GM12878 (cell line): ENCODE data around the gene GDAP1L1. TPM values are rescaled to one million over a fixed set of nuclear protein-coding genes. Genes with fewer than 3 reads are reported as not detected.

Experiments
- ATAC-seq: fragments of 200-7000 bp; cut with Tn5 transposase; 3 replicates; pipeline ENCODE4 v1.9.1; 2020; ENCODE audit warnings: mild to moderate bottlenecking, moderate library complexity
- BruUV-seq: library from RNA; stranded (reverse); fragments of 400-500 nt; replicated peaks from 2 replicates; lab custom pipeline; 2021; lab: Mats Ljungman, UMichigan
- CTCF ChIA-PET: fragments of 300-600 bp; sonication (Branson Sonifier 250); formaldehyde crosslinking; extraction: SDS; loops from one replicate; lab custom pipeline; 2021; ENCODE audit warnings: inconsistent platforms; lab: Yijun Ruan, JAX
- POLR2A ChIA-PET: fragments of 350-600 bp; formaldehyde crosslinking; extraction: SDS; loops from one replicate; lab custom pipeline; 2021; ENCODE audit warnings: inconsistent platforms; lab: Charles Lee
- RAD21 ChIA-PET: fragments of 300-600 bp; sonication (Branson Sonifier 250); formaldehyde crosslinking; loops from one replicate; lab custom pipeline; 2023; ENCODE audit warnings: antibody characterized with exemption; ENCODE audit not compliant: unreplicated experiment; lab: Charles Lee
- SMC1A ChIA-PET: fragments of 300-600 bp; sonication (Branson Sonifier 250); formaldehyde crosslinking; loops from one replicate; lab custom pipeline; 2023; ENCODE audit not compliant: unreplicated experiment, uncharacterized antibody; lab: Charles Lee
- DNase-seq: peaks from one replicate; pipeline ENCODE4 v3.0.0-alpha.2; 2011; ENCODE audit warnings: low read depth, low spot score
- FAIRE-seq: peaks from 3 replicates; lab custom pipeline; 2011; peaks lifted over from hg19 to GRCh38; lab: Jason Lieb, UNC
- H2AFZ ChIP-seq: 2 replicates; pipeline ENCODE4 v1.6.0; 2011; ENCODE audit warnings: low read depth, low read length, control low read depth; ENCODE audit not compliant: control insufficient read depth
- H3K27ac ChIP-seq: 2 replicates; pipeline ENCODE4 v1.5.1; 2011; ENCODE audit warnings: control low read depth; ENCODE audit not compliant: control insufficient read depth, insufficient read depth
- H3K27me3 ChIP-seq, 2 experiments: replicated peaks in 1 of 2; 2 replicates each; pipeline versions ENCODE4 v1.6.0 to v1.6.1; 2011; ENCODE audit warnings: low read length in 1 of 2; ENCODE audit not compliant: control insufficient read depth in 2 of 2, insufficient read depth in 2 of 2
- H3K36me3 ChIP-seq, 2 experiments: 2 replicates each; pipeline ENCODE4 v1.5.1; 2011; ENCODE audit warnings: low read length in 1 of 2; ENCODE audit not compliant: control insufficient read depth in 2 of 2, insufficient read depth in 2 of 2
- H3K4me1 ChIP-seq: 2 replicates; pipeline ENCODE4 v1.6.1; 2011; ENCODE audit warnings: mild to moderate bottlenecking, low read length, moderate library complexity, mixed read lengths; ENCODE audit not compliant: control insufficient read depth, insufficient read depth
- H3K4me2 ChIP-seq: 2 replicates; pipeline ENCODE4 v1.6.0; 2011; ENCODE audit warnings: control low read depth; ENCODE audit not compliant: control insufficient read depth, insufficient read depth
- H3K4me3 ChIP-seq: fragments of 200-600 bp; sonication (generic); 2 replicates; pipeline ENCODE4 v1.5.1; 2016
- H3K79me2 ChIP-seq: 2 replicates; pipeline ENCODE4 v1.6.0; 2011; ENCODE audit warnings: low read length; ENCODE audit not compliant: control insufficient read depth, insufficient read depth
- H3K9ac ChIP-seq: 2 replicates; pipeline ENCODE4 v1.8.0; 2011; ENCODE audit warnings: low read length, control low read depth, mixed read lengths; ENCODE audit not compliant: control insufficient read depth, insufficient read depth
- H3K9me3 ChIP-seq: replicated peaks from 3 replicates; pipeline ENCODE4 v1.5.1; 2011; ENCODE audit warnings: mild to moderate bottlenecking, low read length; ENCODE audit not compliant: control insufficient read depth, insufficient read depth
- H4K20me1 ChIP-seq: 2 replicates; pipeline ENCODE4 v1.6.0; 2011; ENCODE audit not compliant: control insufficient read depth, insufficient read depth
- BHLHE40 ChIP-seq, 2 experiments: fragments of 450-650 bp in 1 of 2; IDR thresholded peaks; 2 replicates each; pipeline ENCODE4 v1.6.1; 2011 to 2017; ENCODE audit warnings: low read depth in 2 of 2, borderline replicate concordance in 1 of 2, improper control_type of control experiment in 1 of 2, low read length in 1 of 2, mild to moderate bottlenecking in 1 of 2
- CREB1 ChIP-seq: IDR thresholded peaks from 2 replicates; pipeline ENCODE4 v1.6.1; 2012; ENCODE audit warnings: low read depth, mild to moderate bottlenecking, inconsistent platforms
- EP300 ChIP-seq, 2 experiments: fragments of 150-350 bp in 1 of 2; IDR thresholded peaks; 2 replicates each; pipeline ENCODE4 v1.6.1; 2011 to 2012; ENCODE audit warnings: low read depth in 2 of 2, low read length in 2 of 2, borderline replicate concordance in 1 of 2, improper control_type of control experiment in 1 of 2, inconsistent platforms in 1 of 2; ENCODE audit not compliant: control insufficient read depth in 1 of 2
- IRF3 ChIP-seq: fragments of 450-650 bp; IDR thresholded peaks from 2 replicates; pipeline ENCODE4 v1.6.1; 2014; ENCODE audit warnings: mild to moderate bottlenecking
- JUNB ChIP-seq: IDR thresholded peaks from 2 replicates; pipeline ENCODE4 v1.6.1; 2016; ENCODE audit warnings: antibody characterized with exemption, mild to moderate bottlenecking
- KDM1A ChIP-seq: fragments of 200-600 bp; sonication (generic); IDR thresholded peaks from 2 replicates; pipeline ENCODE4 v1.6.1; 2016; ENCODE audit warnings: borderline replicate concordance
- MEF2B ChIP-seq: fragments of 450-650 bp; IDR thresholded peaks from 2 replicates; pipeline ENCODE4 v1.6.1; 2018; ENCODE audit warnings: mild to moderate bottlenecking, moderate library complexity; ENCODE audit not compliant: partially characterized antibody, poor library complexity, severe bottlenecking
- NFIC ChIP-seq: IDR thresholded peaks from 2 replicates; pipeline ENCODE4 v1.6.1; 2012; ENCODE audit warnings: low read depth, mild to moderate bottlenecking, inconsistent platforms, low read length, moderate library complexity
- NFXL1 ChIP-seq: fragments of 450-650 bp; IDR thresholded peaks from 2 replicates; pipeline ENCODE4 v1.6.1; 2017; ENCODE audit warnings: antibody characterized with exemption, mild to moderate bottlenecking, borderline replicate concordance
- POU2F2 ChIP-seq: IDR thresholded peaks from 3 replicates; pipeline ENCODE4 v1.6.1; 2011; ENCODE audit warnings: low read depth, mild to moderate bottlenecking, low read length, borderline replicate concordance
- RFX5 ChIP-seq: IDR thresholded peaks from 2 replicates; pipeline ENCODE4 v1.6.1; 2011; ENCODE audit warnings: low read depth, low read length, improper control_type of control experiment
- RUNX3 ChIP-seq: IDR thresholded peaks from 2 replicates; pipeline ENCODE4 v1.6.1; 2012; ENCODE audit warnings: low read length, inconsistent platforms
- SIN3A ChIP-seq: IDR thresholded peaks from 2 replicates; pipeline ENCODE4 v1.6.1; 2012; ENCODE audit warnings: low read depth, low read length, improper control_type of control experiment
- SMAD1 ChIP-seq: fragments of 450-650 bp; IDR thresholded peaks from 2 replicates; pipeline ENCODE4 v1.6.1; 2018; ENCODE audit warnings: mild to moderate bottlenecking, low read depth; ENCODE audit not compliant: partially characterized antibody
- STAT3 ChIP-seq: IDR thresholded peaks from 2 replicates; pipeline ENCODE4 v1.6.1; 2011; ENCODE audit warnings: low read depth, low read length, improper control_type of control experiment
- SUPT20H ChIP-seq: IDR thresholded peaks from 2 replicates; pipeline ENCODE4 v1.6.1; 2011; ENCODE audit warnings: low read depth, mild to moderate bottlenecking, low read length, moderate library complexity, borderline replicate concordance; ENCODE audit not compliant: control insufficient read depth
- ZNF384 ChIP-seq: IDR thresholded peaks from 2 replicates; pipeline ENCODE4 v1.6.1; 2012; ENCODE audit warnings: low read depth, mild to moderate bottlenecking, low read length, improper control_type of control experiment, borderline replicate concordance
- WGBS: methylation state at CpG from one replicate; pipeline ENCODE4 v1.1.6; 2016; ENCODE audit warnings: low lambda C conversion rate; ENCODE audit not compliant: insufficient replicate concordance, insufficient coverage; ENCODE audit errors: missing lambda C conversion rate; 5-methylcytosine and 5-hydroxymethylcytosine counted together
- in situ Hi-C: fragments of 300-500 bp; cut with MboI; formaldehyde crosslinking; loops from 9 replicates; pipeline ENCODE4 v1.14.3; 2018; ENCODE audit warnings: mixed read lengths
- intact Hi-C: fragments of 100-400 bp; cut with micrococcal nuclease; formaldehyde crosslinking; loops from one replicate; pipeline ENCODE4 v1.14.2; 2022; ENCODE audit not compliant: unreplicated experiment
- polyA plus RNA-seq, 11 experiments: library from polyadenylated mRNA; depleted of rRNA in 4 of 11; unstranded in 6 of 11; stranded (reverse) in 5 of 11; fragments of >200 nt; fragmentation: Nextera tagmentation in 4 of 11; fragmentation: Illumina TruSeq in 1 of 11; extraction: Ambion mirVana in 4 of 11; extraction: Trizol in 1 of 11; gene quantifications; 1 replicate in 1 of 11; 2 replicates in 10 of 11; pipeline versions ENCODE4 v1.2.1 to v1.2.3, GENCODE V29; 2011 to 2016; ENCODE audit warnings: inconsistent platforms in 2 of 11, missing spikeins in 2 of 11, low read depth in 1 of 11
- total RNA-seq, 4 experiments: library from RNA; depleted of rRNA in 3 of 4; stranded (reverse); fragments of >200 nt in 3 of 4; fragmentation: Illumina TruSeq in 1 of 4; extraction: Trizol in 1 of 4; gene quantifications; 2 replicates each; pipeline versions ENCODE4 v1.2.1 to v1.2.3, GENCODE V29; 2013 to 2021
- TF ChIP-seq, protein P1 (sequence below): IDR thresholded peaks from 2 replicates; pipeline ENCODE4 v1.6.1; 2012; ENCODE audit warnings: low read depth, low read length, improper control_type of control experiment
- TF ChIP-seq, protein P2 (sequence below): IDR thresholded peaks from 2 replicates; pipeline ENCODE4 v1.6.1; 2011; ENCODE audit warnings: low read depth, low read length, improper control_type of control experiment, borderline replicate concordance

Gene GDAP1L1
- total and polyA plus RNA-seq, 10 of the 15 experiments (the other 5 are each of a cell fraction or from before 2014, with no cell fraction given) = 0.08 to 0.38 TPM; not detected in 8

GRCh38 chr20:44273231-44274215 lies 26.4 kb downstream of the GDAP1L1 start:
- FAIRE-seq (peak; percentile 49), DNase-seq (no peak), ATAC-seq (peak; percentile 50)
- H3K36me3 ChIP-seq = no peaks in the 10 kb centered on the region
- intact Hi-C loops = no loop called here
- WGBS = 26% methylated on average over 10 of the region's 10 CpGs
- POLR2A ChIA-PET = interaction anchor here (0.5 kb wide), 1 partner anchor 7 kb away, joined by 4 read pairs; no protein-coding TSS in a partner anchor
- CTCF ChIA-PET = interaction anchor here (1.5 kb wide), 1 partner anchor 37 kb away, joined by 3 read pairs; the partner anchor contains the start of gene FITM2
- no peak overlapping the region for H2AFZ ChIP-seq
- no peaks in the 10 kb centered on the region; a peak in 1 of 4 replicates for H3K27me3 ChIP-seq
- H3K27ac ChIP-seq = no peak overlapping the region
- SMC1A ChIA-PET = no interaction called here
- peaks cover 10% of the 10 kb centered on the region for H3K4me1 ChIP-seq
- in situ Hi-C loops = no loop called here
- no peaks in the 10 kb centered on the region for H3K9me3 ChIP-seq
- no peak overlapping the region; the same call in 1 of the 2 replicates for H3K9ac ChIP-seq
- no TSS peak for BruUV-seq
- RAD21 ChIA-PET = no interaction called here
- H4K20me1 ChIP-seq = no peaks in the 10 kb centered on the region; the same call in 1 of the 2 replicates
- no peaks in the 10 kb centered on the region for H3K79me2 ChIP-seq
- peak overlapping the region; percentile 22; the same call in 1 of the 2 replicates for H3K4me2 ChIP-seq
- H3K4me3 ChIP-seq = no peak overlapping the region
- TF ChIP-seq POU2F2 (no peak), KDM1A (no peak), RFX5 (no peak), SIN3A (no peak), SUPT20H (no peak), NFIC (no peak), CREB1 (0 out of 2 replicates have a peak, but pooled peaks have one; percentile 12), EP300 (IDR thresholded peaks at IDR 0.05; ENCODE audit: borderline replicate concordance in 1 of 2, control insufficient read depth in 1 of 2, low read depth in 2 of 2, low read length in 2 of 2) (no peak), IRF3 (no peak), MEF2B (no peak), SMAD1 (no peak), RUNX3 (peak; percentile 84), JUNB (peak; percentile 54; the same call in 1 of the 2 replicates), BHLHE40 (IDR thresholded peaks at IDR 0.05; ENCODE audit: borderline replicate concordance in 1 of 2, low read depth in 2 of 2, low read length in 1 of 2) (no peak), STAT3 (no peak), ZNF384 (no peak), NFXL1 (no peak)
- TF ChIP-seq, protein P1, sequence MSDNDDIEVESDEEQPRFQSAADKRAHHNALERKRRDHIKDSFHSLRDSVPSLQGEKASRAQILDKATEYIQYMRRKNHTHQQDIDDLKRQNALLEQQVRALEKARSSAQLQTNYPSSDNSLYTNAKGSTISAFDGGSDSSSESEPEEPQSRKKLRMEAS = no peak
- TF ChIP-seq, protein P2, sequence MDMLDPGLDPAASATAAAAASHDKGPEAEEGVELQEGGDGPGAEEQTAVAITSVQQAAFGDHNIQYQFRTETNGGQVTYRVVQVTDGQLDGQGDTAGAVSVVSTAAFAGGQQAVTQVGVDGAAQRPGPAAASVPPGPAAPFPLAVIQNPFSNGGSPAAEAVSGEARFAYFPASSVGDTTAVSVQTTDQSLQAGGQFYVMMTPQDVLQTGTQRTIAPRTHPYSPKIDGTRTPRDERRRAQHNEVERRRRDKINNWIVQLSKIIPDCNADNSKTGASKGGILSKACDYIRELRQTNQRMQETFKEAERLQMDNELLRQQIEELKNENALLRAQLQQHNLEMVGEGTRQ = no peak
